ENCODE data around the gene UNC13C. TPM values are rescaled to one million over a fixed set of nuclear protein-coding genes. Genes with fewer than 3 reads are reported as not detected.

Gene UNC13C
- total and polyA plus RNA-seq, 2 experiments from 2014 or later: not detected

GRCh38 chr15:54304321-54304720 lies 326.1 kb downstream of the UNC13C start:
- Histone ChIP-seq H2AFZ (no peak overlapping the region), H3K4me3 (no peak overlapping the region), H3K27ac (no peak overlapping the region), H3K4me1 (ENCODE audit: insufficient read depth) (no peaks in the 10 kb centered on the region), H3K27me3 (replicated peaks; ENCODE audit: insufficient read depth) (no peaks in the 10 kb centered on the region), H3K9me2 (ENCODE audit: insufficient read depth) (no peaks in the 10 kb centered on the region), H3K9ac (no peak overlapping the region), H3K4me2 (ENCODE audit: unreplicated experiment) (no peak overlapping the region), H3K36me3 (ENCODE audit: low read depth) (no peaks in the 10 kb centered on the region), H3K9me3 (ENCODE audit: low read depth) (no peaks in the 10 kb centered on the region), H3K79me2 (ENCODE audit: insufficient read depth) (no peaks in the 10 kb centered on the region), H4K20me1 (ENCODE audit: insufficient read depth) (no peaks in the 10 kb centered on the region; the same call in 1 of the 2 replicates), H3F3A (ENCODE audit: insufficient read depth) (no peaks in the 10 kb centered on the region)
- no peak for DNase-seq
- WGBS, 2 experiments (ENCODE audit: low coverage in 1 of 2, low lambda C conversion rate in 2 of 2, missing lambda C conversion rate in 2 of 2): 22% methylated on average over 3 of the region's 3 CpGs
- in situ Hi-C loops (cut with MboI): no loop called here
- TF ChIP-seq EZH2phosphoT487 (IDR thresholded peaks at IDR 0.05; ENCODE audit: insufficient read depth, low read depth) (no peak), EZH2 (IDR thresholded peaks at IDR 0.05; ENCODE audit: insufficient read depth, poor library complexity, severe bottlenecking) (no peak)

- 3 to 9% methylated on average over 1 of the region's 1 CpG for WGBS, 2 experiments (ENCODE audit: low coverage in 1 of 2, low lambda C conversion rate in 2 of 2, missing lambda C conversion rate in 2 of 2)
- TF ChIP-seq EZH2 (IDR thresholded peaks at IDR 0.05; ENCODE audit: insufficient read depth, poor library complexity, severe bottlenecking): no peak
- no peak for TF ChIP-seq EZH2phosphoT487 (IDR thresholded peaks at IDR 0.05; ENCODE audit: insufficient read depth, low read depth)
These were observed 326.9 kb downstream of the UNC13C start for GRCh38 chr15:54305138-54305537.

GRCh38 chr15:54307252-54307902 lies 329.1 kb downstream of the UNC13C start:
- Histone ChIP-seq H3K4me3 (no peak overlapping the region), H3K4me2 (ENCODE audit: unreplicated experiment) (no peak overlapping the region), H3K79me2 (ENCODE audit: insufficient read depth) (no peaks in the 10 kb centered on the region), H3K9me2 (ENCODE audit: insufficient read depth) (no peaks in the 10 kb centered on the region), H3K27ac (no peak overlapping the region), H3K9me3 (ENCODE audit: low read depth) (no peaks in the 10 kb centered on the region), H2AFZ (no peak overlapping the region), H3F3A (ENCODE audit: insufficient read depth) (no peaks in the 10 kb centered on the region), H3K4me1 (ENCODE audit: insufficient read depth) (no peaks in the 10 kb centered on the region), H4K20me1 (ENCODE audit: insufficient read depth) (no peaks in the 10 kb centered on the region; the same call in 1 of the 2 replicates), H3K9ac (no peak overlapping the region), H3K27me3 (replicated peaks; ENCODE audit: insufficient read depth) (no peaks in the 10 kb centered on the region), H3K36me3 (ENCODE audit: low read depth) (no peaks in the 10 kb centered on the region)
- 10 to 17% methylated on average over 3 of the region's 3 CpGs for WGBS, 2 experiments (ENCODE audit: low coverage in 1 of 2, low lambda C conversion rate in 2 of 2, missing lambda C conversion rate in 2 of 2)
- TF ChIP-seq EZH2 (IDR thresholded peaks at IDR 0.05; ENCODE audit: insufficient read depth, poor library complexity, severe bottlenecking) (no peak), EZH2phosphoT487 (IDR thresholded peaks at IDR 0.05; ENCODE audit: insufficient read depth, low read depth) (no peak)
- in situ Hi-C loops (cut with MboI): no loop called here
- no peak for DNase-seq

More at GRCh38 chr15:54305138-54305537, 326.9 kb downstream of the UNC13C start:
- no peak overlapping the region for H3K9ac ChIP-seq
- H3K27ac ChIP-seq: no peak overlapping the region
- H3K4me2 ChIP-seq (ENCODE audit: unreplicated experiment): no peak overlapping the region
- in situ Hi-C loops (cut with MboI): no loop called here
- H3K4me3 ChIP-seq: no peak overlapping the region
- H2AFZ ChIP-seq: no peak overlapping the region
- no peaks in the 10 kb centered on the region for H3K9me3 ChIP-seq (ENCODE audit: low read depth)
- H3K79me2 ChIP-seq (ENCODE audit: insufficient read depth): no peaks in the 10 kb centered on the region
- H3K9me2 ChIP-seq (ENCODE audit: insufficient read depth): no peaks in the 10 kb centered on the region
- H3F3A ChIP-seq (ENCODE audit: insufficient read depth): no peaks in the 10 kb centered on the region
- DNase-seq: no peak
- no peaks in the 10 kb centered on the region for H3K4me1 ChIP-seq (ENCODE audit: insufficient read depth)
- no peaks in the 10 kb centered on the region for H3K36me3 ChIP-seq (ENCODE audit: low read depth)
- H3K27me3 ChIP-seq (replicated peaks; ENCODE audit: insufficient read depth): no peaks in the 10 kb centered on the region
- H4K20me1 ChIP-seq (ENCODE audit: insufficient read depth): no peaks in the 10 kb centered on the region; the same call in 1 of the 2 replicates

GRCh38 chr15:54307926-54308325 lies 329.7 kb downstream of the UNC13C start:
- Histone ChIP-seq H3K4me1 (ENCODE audit: insufficient read depth) (no peaks in the 10 kb centered on the region), H2AFZ (no peak overlapping the region), H3K79me2 (ENCODE audit: insufficient read depth) (no peaks in the 10 kb centered on the region), H3K9me3 (ENCODE audit: low read depth) (no peaks in the 10 kb centered on the region), H3K9ac (no peak overlapping the region), H3K27me3 (replicated peaks; ENCODE audit: insufficient read depth) (no peaks in the 10 kb centered on the region), H3K36me3 (ENCODE audit: low read depth) (no peaks in the 10 kb centered on the region), H3F3A (ENCODE audit: insufficient read depth) (no peaks in the 10 kb centered on the region), H3K9me2 (ENCODE audit: insufficient read depth) (no peaks in the 10 kb centered on the region), H3K4me2 (ENCODE audit: unreplicated experiment) (no peak overlapping the region), H3K4me3 (no peak overlapping the region), H3K27ac (no peak overlapping the region), H4K20me1 (ENCODE audit: insufficient read depth) (no peaks in the 10 kb centered on the region; the same call in 1 of the 2 replicates)
- TF ChIP-seq EZH2phosphoT487 (IDR thresholded peaks at IDR 0.05; ENCODE audit: insufficient read depth, low read depth): no peak
- TF ChIP-seq EZH2 (IDR thresholded peaks at IDR 0.05; ENCODE audit: insufficient read depth, poor library complexity, severe bottlenecking): no peak
- no peak for DNase-seq
- in situ Hi-C loops (cut with MboI): no loop called here
- 43 to 62% methylated on average over 2 of the region's 2 CpGs for WGBS, 2 experiments (ENCODE audit: low coverage in 1 of 2, low lambda C conversion rate in 2 of 2, missing lambda C conversion rate in 2 of 2)
